ENCODE measurements around the gene LUC7L. TPM values are rescaled to one million over a fixed set of nuclear protein-coding genes. Genes with fewer than 3 reads are reported as not detected.
"Not testable (repeated sequence)": the region's sequence is repeated elsewhere in the genome, so short reads cannot be mapped to it uniquely, and the experiment has no call there.

The LUC7L gene
- total RNA-seq, 1 experiment from 2014 or later, result 45.1 TPM

- Histone ChIP-seq H3K36me3 (no peaks in the 10 kb centered on the region), H3K4me3 (no peak overlapping the region), H3K9me3 (no peaks in the 10 kb centered on the region), H3K27me3 (peaks cover 40% of the 10 kb centered on the region)
- DNase-seq, result no peak
These were observed 62.0 kb downstream of the LUC7L start for GRCh38 chr16:167122-167690.

GRCh38 chr16:166375-167121 is 62.7 kb downstream of the LUC7L start:
- DNase-seq, result no peak
- H3K9me3 ChIP-seq, result no peaks in the 10 kb centered on the region
- H3K27me3 ChIP-seq, result peaks cover 36% of the 10 kb centered on the region
- H3K4me3 ChIP-seq, result no peak overlapping the region
- H3K36me3 ChIP-seq, result no peaks in the 10 kb centered on the region

GRCh38 chr16:165539-166374 is 63.5 kb downstream of the LUC7L start, which contains the start of gene HBM:
Gene HBM (plus strand): TSS chr16:165978. CDS start chr16:165998, 20 bp downstream.
- Histone ChIP-seq H3K36me3 (no peaks in the 10 kb centered on the region), H3K4me3 (peak within 1 kb of the TSS; percentile 18; the same call in 1 of the 2 replicates), H3K27me3 (peaks cover 30% of the 10 kb centered on the region), H3K9me3 (no peaks in the 10 kb centered on the region)
- no peak for DNase-seq

GRCh38 chr16:164827-165538 is 64.3 kb downstream of the LUC7L start:
- Histone ChIP-seq H3K36me3 (no peaks in the 10 kb centered on the region), H3K4me3 (peak overlapping the region; percentile 18; the same call in 1 of the 2 replicates), H3K9me3 (no peaks in the 10 kb centered on the region), H3K27me3 (peaks cover 27% of the 10 kb centered on the region)
- no peak for DNase-seq

GRCh38 chr16:164134-164823 is 65.0 kb downstream of the LUC7L start:
- not testable (repeated sequence) for H3K36me3 ChIP-seq, H3K4me3 ChIP-seq, H3K9me3 ChIP-seq, DNase-seq
- peaks cover 29% of the 10 kb centered on the region for H3K27me3 ChIP-seq

GRCh38 chr16:163696-164095 is 65.6 kb downstream of the LUC7L start:
- H3K9me3 ChIP-seq, DNase-seq, H3K4me3 ChIP-seq, H3K36me3 ChIP-seq: not testable (repeated sequence)
- peaks cover 31% of the 10 kb centered on the region for H3K27me3 ChIP-seq

GRCh38 chr16:163139-163538 is 66.1 kb downstream of the LUC7L start:
- H3K4me3 ChIP-seq, H3K36me3 ChIP-seq, DNase-seq, H3K9me3 ChIP-seq: not testable (repeated sequence)
- H3K27me3 ChIP-seq, result peaks cover 35% of the 10 kb centered on the region

GRCh38 chr16:162271-162991 is 66.8 kb downstream of the LUC7L start:
- DNase-seq, result no peak
- no peaks in the 10 kb centered on the region for H3K36me3 ChIP-seq
- H3K9me3 ChIP-seq, result no peaks in the 10 kb centered on the region
- H3K27me3 ChIP-seq, result peaks cover 41% of the 10 kb centered on the region
- no peak overlapping the region for H3K4me3 ChIP-seq

- H3K9me3 ChIP-seq, result no peaks in the 10 kb centered on the region
- no peak overlapping the region for H3K4me3 ChIP-seq
- no peaks in the 10 kb centered on the region for H3K36me3 ChIP-seq
- peaks cover 28% of the 10 kb centered on the region for H3K27me3 ChIP-seq
- DNase-seq, result no peak
These were observed 68.5 kb downstream of the LUC7L start for GRCh38 chr16:160691-161190.

- H3K9me3 ChIP-seq, DNase-seq, H3K36me3 ChIP-seq, H3K4me3 ChIP-seq: not testable (repeated sequence)
- H3K27me3 ChIP-seq, result peaks cover 23% of the 10 kb centered on the region
These were observed 69.0 kb downstream of the LUC7L start for GRCh38 chr16:160242-160641.

- no peak overlapping the region for H3K4me3 ChIP-seq
- DNase-seq, result no peak
- H3K36me3 ChIP-seq, result no peaks in the 10 kb centered on the region
- H3K9me3 ChIP-seq, result no peaks in the 10 kb centered on the region
- H3K27me3 ChIP-seq, result peaks cover 20% of the 10 kb centered on the region
These were observed 70.0 kb downstream of the LUC7L start for GRCh38 chr16:159136-159849.

- Histone ChIP-seq H3K36me3 (no peaks in the 10 kb centered on the region), H3K9me3 (no peaks in the 10 kb centered on the region), H3K4me3 (no peak overlapping the region), H3K27me3 (peaks cover 26% of the 10 kb centered on the region)
- DNase-seq, result no peak
These were observed 74.2 kb downstream of the LUC7L start for GRCh38 chr16:155031-155398.

- Histone ChIP-seq H3K36me3 (no peaks in the 10 kb centered on the region), H3K4me3 (peak overlapping the region; percentile 46), H3K27me3 (peaks cover 27% of the 10 kb centered on the region), H3K9me3 (no peaks in the 10 kb centered on the region)
- peak; percentile 43 for DNase-seq
These were observed 74.8 kb downstream of the LUC7L start for GRCh38 chr16:154217-155030.

GRCh38 chr16:153550-154216 is 75.6 kb downstream of the LUC7L start:
- peaks cover 25% of the 10 kb centered on the region for H3K27me3 ChIP-seq
- H3K4me3 ChIP-seq, H3K9me3 ChIP-seq, H3K36me3 ChIP-seq, DNase-seq: not testable (repeated sequence)

All from MG63 (cell line).